K562 (cell line): ENCODE results near the gene C1QTNF12. TPM values are rescaled to one million over a fixed set of nuclear protein-coding genes. Genes with fewer than 3 reads are reported as not detected.

ENCODE experiments used
- ATAC-seq: fragments of 200-7000 bp; cut with Tn5 transposase; 3 replicates; pipeline ENCODE4 v1.9.1; 2020; ENCODE audit warnings: moderate library complexity
- BruUV-seq: library from RNA; stranded (reverse); fragments of 400-500 nt; replicated peaks from 2 replicates; lab custom pipeline; 2021; lab: Mats Ljungman, UMichigan
- CTCF ChIA-PET: fragments of 300-600 bp; formaldehyde crosslinking; extraction: SDS; loops from one replicate; lab custom pipeline; 2021; ENCODE audit warnings: low intra/inter-chr PET ratio; lab: Yijun Ruan, JAX
- POLR2A ChIA-PET: fragments of 300-600, 350-650 bp; sonication (Branson Sonifier 250); formaldehyde crosslinking; extraction: SDS; loops from one replicate; lab custom pipeline; 2021; ENCODE audit warnings: antibody characterized with exemption, inconsistent platforms; lab: Yijun Ruan, JAX
- DNase-seq, 4 experiments: peaks; one replicate each; pipeline versions ENCODE4 v3.0.0 to v3.0.0-alpha.2; 2011 to 2018; ENCODE audit warnings: low spot score in 3 of 4, mixed read lengths in 3 of 4; ENCODE audit errors: extremely low read depth in 1 of 4
- FAIRE-seq: peaks from 2 replicates; lab custom pipeline; 2011; peaks lifted over from hg19 to GRCh38; lab: Jason Lieb, UNC
- H2AFZ ChIP-seq: 2 replicates; pipeline ENCODE4 v1.6.0; 2011; ENCODE audit warnings: low read depth, low read length, control low read depth, inconsistent platforms
- H3K27ac ChIP-seq: fragments of 200-600 bp; 3 replicates; pipeline ENCODE4 v1.8.0; 2011; ENCODE audit warnings: low read depth, mild to moderate bottlenecking, control low read depth, inconsistent platforms, low read length, moderate library complexity, mixed read lengths; ENCODE audit errors: extremely low read depth
- H3K27me3 ChIP-seq, 2 experiments: fragments of 300-600 bp in 1 of 2; 2 replicates in 1 of 2; 3 replicates in 1 of 2; pipeline versions ENCODE4 v1.6.0 to v1.8.0; 2011; ENCODE audit warnings: inconsistent platforms in 2 of 2, low read length in 2 of 2, mild to moderate bottlenecking in 1 of 2, mixed read lengths in 1 of 2, moderate library complexity in 1 of 2; ENCODE audit not compliant: control insufficient read depth in 2 of 2, insufficient read depth in 2 of 2
- H3K36me3 ChIP-seq: fragments of 300-600 bp; 3 replicates; pipeline ENCODE4 v1.8.0; 2011; ENCODE audit warnings: mild to moderate bottlenecking, low read length, inconsistent platforms; ENCODE audit not compliant: control insufficient read depth, insufficient read depth
- H3K4me1 ChIP-seq, 2 experiments: fragments of 200-600 bp in 1 of 2; replicated peaks in 1 of 2; 2 replicates in 1 of 2; 3 replicates in 1 of 2; pipeline versions ENCODE4 v1.5.1 to v1.8.0; 2011; ENCODE audit warnings: inconsistent platforms in 2 of 2, low read length in 2 of 2, mild to moderate bottlenecking in 1 of 2, mixed read lengths in 1 of 2, moderate library complexity in 1 of 2; ENCODE audit not compliant: control insufficient read depth in 2 of 2, insufficient read depth in 2 of 2
- H3K4me2 ChIP-seq: 2 replicates; pipeline ENCODE4 v1.6.1; 2011; ENCODE audit warnings: low read length, control low read depth, inconsistent platforms, mixed read lengths; ENCODE audit not compliant: insufficient read depth
- H3K4me3 ChIP-seq: fragments of 200-600 bp; sonication (generic), shearing (Covaris generic); 2 replicates; pipeline ENCODE4 v1.5.1; 2016; ENCODE audit warnings: control low read depth, inconsistent platforms
- H3K79me2 ChIP-seq: fragments of 200-600 bp; 3 replicates; pipeline ENCODE4 v1.8.0; 2011; ENCODE audit warnings: low read length, inconsistent platforms; ENCODE audit not compliant: control insufficient read depth, insufficient read depth
- H3K9ac ChIP-seq, 2 experiments: 2 replicates each; pipeline versions ENCODE4 v1.6.0 to v1.6.1; 2011; ENCODE audit warnings: low read depth in 2 of 2, low read length in 2 of 2, control low read depth in 1 of 2, inconsistent platforms in 1 of 2, mild to moderate bottlenecking in 1 of 2, mixed read lengths in 1 of 2; ENCODE audit not compliant: insufficient read depth in 1 of 2
- H3K9me1 ChIP-seq: one replicate; pipeline ENCODE4 v1.6.0; 2011; ENCODE audit warnings: inconsistent platforms, mild to moderate bottlenecking, low read length, moderate library complexity; ENCODE audit not compliant: control insufficient read depth, insufficient read depth
- H3K9me3 ChIP-seq: replicated peaks from 2 replicates; pipeline ENCODE4 v1.5.1; 2011; ENCODE audit warnings: low read depth, low read length, inconsistent platforms; ENCODE audit not compliant: control insufficient read depth, insufficient read depth
- H4K20me1 ChIP-seq: replicated peaks from 2 replicates; pipeline ENCODE4 v1.6.1; 2011; ENCODE audit warnings: low read length, inconsistent platforms, mixed read lengths; ENCODE audit not compliant: control insufficient read depth, insufficient read depth
- BACH1 ChIP-seq: fragments of 200-800 bp; sonication (Bioruptor generic); IDR thresholded peaks from 2 replicates; pipeline ENCODE4 v1.6.1; 2016; ENCODE audit warnings: missing genetic modification characterization, missing compliant biosample characterization
- BCOR ChIP-seq: fragments of 450-650 bp; IDR thresholded peaks from 2 replicates; pipeline ENCODE4 v1.6.1; 2016
- CTCFL ChIP-seq: IDR thresholded peaks from 2 replicates; pipeline ENCODE4 v1.6.1; 2011; ENCODE audit warnings: borderline replicate concordance, low read depth, mild to moderate bottlenecking, moderate library complexity, low read length; ENCODE audit not compliant: insufficient read depth, poor library complexity, severe bottlenecking
- FOXM1 ChIP-seq, 2 experiments: fragments of 450-650 bp in 1 of 2; sonication (generic) in 1 of 2; formaldehyde crosslinking in 1 of 2; IDR thresholded peaks; 2 replicates each; pipeline versions ENCODE4 v1.6.1 to v1.9.0; 2017 to 2022; ENCODE audit warnings: low read depth in 2 of 2, mild to moderate bottlenecking in 2 of 2, missing genetic modification reagents in 1 of 2, moderate library complexity in 1 of 2
- HNRNPLL ChIP-seq: fragments of 200-400 bp; formaldehyde crosslinking; IDR thresholded peaks from 2 replicates; pipeline ENCODE4 v1.6.1; 2017; ENCODE audit warnings: low read length, low read depth, mild to moderate bottlenecking; ENCODE audit not compliant: poor library complexity, severe bottlenecking
- SRSF3 ChIP-seq: fragments of 200-400 bp; formaldehyde crosslinking; IDR thresholded peaks from 2 replicates; pipeline ENCODE4 v1.6.1; 2016; ENCODE audit warnings: mild to moderate bottlenecking, low read length, moderate library complexity; ENCODE audit not compliant: insufficient read depth
- WGBS: fragments of 100-300 bp; shearing (Covaris generic); methylation state at CpG from one replicate; pipeline ENCODE4 v1.1.6; 2016; ENCODE audit warnings: low coverage, mixed read lengths; ENCODE audit not compliant: insufficient coverage; ENCODE audit errors: missing lambda C conversion rate; 5-methylcytosine and 5-hydroxymethylcytosine counted together
- in situ Hi-C: fragments of 300-500 bp; cut with MboI; formaldehyde crosslinking; loops from 4 replicates; pipeline ENCODE4 v1.15.0; 2018; ENCODE audit warnings: inconsistent platforms, mixed read lengths
- intact Hi-C: fragments of 100-400 bp; cut with micrococcal nuclease; formaldehyde crosslinking; loops from 2 replicates; pipeline ENCODE4 v1.14.2; 2022
- polyA plus RNA-seq, 8 experiments: library from polyadenylated mRNA; depleted of rRNA in 4 of 8; stranded (reverse) in 5 of 8; unstranded in 3 of 8; fragments of >200 nt; fragmentation: Nextera tagmentation in 2 of 8; fragmentation: Illumina TruSeq in 1 of 8; extraction: Ambion mirVana in 2 of 8; extraction: Trizol in 1 of 8; gene quantifications; 2 replicates each; pipeline versions ENCODE4 v1.2.1 to v1.2.3, GENCODE V29; 2011 to 2014; ENCODE audit warnings: inconsistent platforms in 1 of 8, missing spikeins in 1 of 8
- total RNA-seq, 7 experiments: library from RNA; depleted of rRNA in 6 of 7; stranded (reverse); fragments of >200 nt in 6 of 7; fragmentation: Illumina TruSeq in 2 of 7; extraction: Trizol in 2 of 7; gene quantifications; 2 replicates each; pipeline versions ENCODE4 v1.2.1 to v1.2.3, GENCODE V29; 2011 to 2021; ENCODE audit warnings: low replicate concordance in 1 of 7

Gene C1QTNF12
- total and polyA plus RNA-seq, 9 of the 15 experiments (the other 6 are each of a cell fraction or from before 2014, with no cell fraction given), result 0.11 to 4.3 (median 0.93) TPM; not detected in 3

- TF ChIP-seq HNRNPLL (no peak), BCOR (no peak), FOXM1 (IDR thresholded peaks at IDR 0.05; ENCODE audit: low read depth) (no peak), FOXM1 (CRISPR knock-in tag; IDR thresholded peaks at IDR 0.05; ENCODE audit: low read depth) (no peak), SRSF3 (no peak)
Measured at GRCh38 chr1:1287288-1288110, 41.0 kb upstream of the C1QTNF12 start (continued).

- DNase-seq (peak in 2 of 4 experiments; percentile 57 to 58), ATAC-seq (peak; percentile 2; the same call in 1 of the 3 replicates), FAIRE-seq (no peak)
- peaks cover 14% of the 10 kb centered on the region; the same call in 1 of the 2 replicates for H4K20me1 ChIP-seq
- intact Hi-C loops (no loop called here), in situ Hi-C loops (no loop called here)
- no peak overlapping the region for H3K27ac ChIP-seq
- H3K36me3 ChIP-seq, result no peaks in the 10 kb centered on the region
- POLR2A ChIA-PET, result interaction anchor here (0.5 to 2.3 kb wide), 7 partner anchors 10 to 270 kb away, joined by 3 to 6 read pairs (median 4); partner anchors contain the start of gene UBE2J2
- H3K4me1 ChIP-seq, result peaks cover 0 to 71% of the 10 kb centered on the region in 2 experiments; a peak in 3 of 5 replicates
- peak; percentile 62 for TF ChIP-seq CTCFL
- TF ChIP-seq BACH1 (tag), result no peak
- peak overlapping the region in 1 of 2 experiments; percentile 68; a peak in 1 of 4 replicates for H3K9ac ChIP-seq
- peaks cover 2 to 33% of the 10 kb centered on the region in 2 experiments; a peak in 3 of 5 replicates for H3K27me3 ChIP-seq
- 29% methylated on average over 36 of the region's 50 CpGs for WGBS
- H3K9me1 ChIP-seq, result peaks cover 3% of the 10 kb centered on the region
- no TSS peak for BruUV-seq
- no peaks in the 10 kb centered on the region for H3K79me2 ChIP-seq
- H3K4me2 ChIP-seq, result no peak overlapping the region
- no peak overlapping the region for H2AFZ ChIP-seq
- H3K4me3 ChIP-seq, result no peak overlapping the region
- no peaks in the 10 kb centered on the region for H3K9me3 ChIP-seq
- CTCF ChIA-PET, result no interaction called here
Measured at GRCh38 chr1:1286313-1287261, 40.1 kb upstream of the C1QTNF12 start.
